ENCODE measurements around the gene BRD4.

The BRD4 gene

DNA sequence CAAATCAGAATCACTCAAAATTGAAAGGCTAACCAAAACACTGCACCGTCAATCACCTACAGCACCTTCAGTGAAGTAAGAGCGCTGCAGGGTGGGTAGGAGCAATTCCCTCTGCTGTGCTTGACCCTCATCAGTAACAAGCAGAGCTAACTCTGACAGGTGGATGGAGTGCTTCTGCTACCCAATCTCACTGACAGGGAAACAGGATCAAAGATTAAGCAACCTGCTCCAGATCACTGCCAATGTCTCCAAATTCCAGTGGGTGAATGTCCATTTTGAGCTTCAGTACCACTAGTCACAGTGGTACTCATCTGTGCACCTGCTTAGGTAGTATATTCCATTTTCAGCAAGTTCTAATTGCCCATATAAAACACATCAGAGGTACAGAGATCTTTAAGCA lies 25.2 kb downstream of the BRD4 start:
- FAIRE-seq, result no peak

DNA sequence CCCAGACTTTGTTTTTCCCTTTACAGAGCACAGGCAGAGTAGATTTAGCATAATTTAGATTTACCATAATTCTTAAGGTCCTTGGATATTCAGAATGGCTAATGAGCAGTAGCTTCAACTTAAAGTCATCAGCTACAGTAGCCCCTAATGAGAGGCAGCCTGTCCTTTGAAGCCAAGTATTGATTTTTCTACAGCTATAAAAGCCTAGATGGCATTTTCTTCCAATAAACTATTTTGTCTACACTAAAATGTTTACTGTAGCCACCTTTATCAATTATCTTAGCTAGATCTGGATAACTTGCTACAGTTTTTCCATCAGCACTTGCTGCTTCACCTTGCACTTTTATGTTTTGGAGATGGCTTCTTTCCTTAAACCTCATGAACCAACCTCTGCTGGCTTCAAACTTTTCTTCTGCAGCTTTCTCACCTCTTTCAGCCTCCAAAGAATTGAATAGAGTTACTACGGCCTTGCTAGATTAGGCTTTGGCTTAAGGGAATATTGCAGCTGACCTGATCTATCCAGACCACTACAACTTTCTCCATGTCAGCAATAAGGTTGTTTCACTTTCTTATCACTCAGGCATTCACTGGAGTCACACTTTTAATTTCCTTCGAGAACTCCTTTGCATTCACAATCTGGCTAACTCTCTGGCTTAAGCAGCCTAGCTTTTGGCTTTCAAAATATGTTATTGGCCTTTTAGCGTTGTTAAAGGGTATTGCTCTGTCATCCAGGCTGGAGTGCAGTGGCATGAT lies 26.6 kb downstream of the BRD4 start:
- FAIRE-seq, result no peak

DNA sequence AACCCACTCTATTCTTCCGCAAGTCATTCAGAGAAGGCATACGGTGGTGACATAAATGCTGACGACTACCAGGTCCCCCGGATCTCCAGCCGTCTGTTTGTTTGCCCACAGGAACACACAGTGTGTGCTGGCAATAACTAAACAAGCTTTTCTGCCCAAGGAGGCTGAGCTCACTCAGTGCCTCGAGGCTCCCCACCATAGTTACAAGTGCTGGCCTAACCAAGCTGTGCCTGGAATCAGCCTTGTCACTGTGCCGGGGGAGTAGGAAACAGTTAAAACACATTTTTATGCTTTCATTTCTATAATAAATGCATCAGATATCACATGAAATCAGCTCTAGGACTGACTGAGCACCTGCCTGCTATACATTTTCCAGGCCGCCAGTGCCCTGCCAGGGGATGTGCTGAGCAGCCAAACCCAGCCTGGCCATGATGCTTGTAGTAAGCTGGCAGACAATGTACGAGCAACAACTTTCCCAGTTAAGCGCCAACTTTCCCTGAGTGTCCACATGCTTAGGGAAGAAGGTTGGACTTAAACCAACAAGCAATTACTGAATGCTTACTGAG lies 28.1 kb downstream of the BRD4 start:
- no peak for FAIRE-seq

DNA sequence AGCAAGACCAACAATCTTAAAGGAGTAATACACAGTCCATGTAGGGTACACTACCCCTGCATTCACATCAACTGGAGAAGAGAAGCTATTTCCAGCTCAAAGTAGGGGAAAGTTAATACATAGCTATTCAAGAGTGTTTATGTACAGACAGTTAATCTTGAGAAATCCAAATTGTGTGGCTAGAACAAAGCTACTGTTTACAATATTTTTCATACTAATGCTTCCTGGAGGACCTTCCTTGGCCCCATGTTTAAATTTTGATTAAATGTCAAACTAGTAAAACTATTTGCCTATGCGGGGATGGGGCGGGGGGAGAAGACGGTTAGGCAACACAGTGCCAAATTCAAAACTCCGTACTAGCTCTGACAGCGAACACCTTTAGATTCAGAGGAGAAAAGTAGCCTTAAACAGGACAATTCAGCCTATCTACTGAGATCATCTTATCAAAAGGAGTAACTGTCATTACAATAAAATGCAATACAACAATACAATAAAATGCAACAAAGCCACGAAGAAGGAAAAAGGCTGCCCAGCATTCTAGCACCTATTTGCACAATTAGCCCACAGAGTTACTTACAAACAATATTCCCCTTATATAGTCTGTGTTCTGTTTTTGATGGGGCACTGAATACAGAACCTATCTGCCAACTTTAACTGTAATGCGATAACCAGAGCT lies 29.1 kb downstream of the BRD4 start:
- no peak for FAIRE-seq

DNA sequence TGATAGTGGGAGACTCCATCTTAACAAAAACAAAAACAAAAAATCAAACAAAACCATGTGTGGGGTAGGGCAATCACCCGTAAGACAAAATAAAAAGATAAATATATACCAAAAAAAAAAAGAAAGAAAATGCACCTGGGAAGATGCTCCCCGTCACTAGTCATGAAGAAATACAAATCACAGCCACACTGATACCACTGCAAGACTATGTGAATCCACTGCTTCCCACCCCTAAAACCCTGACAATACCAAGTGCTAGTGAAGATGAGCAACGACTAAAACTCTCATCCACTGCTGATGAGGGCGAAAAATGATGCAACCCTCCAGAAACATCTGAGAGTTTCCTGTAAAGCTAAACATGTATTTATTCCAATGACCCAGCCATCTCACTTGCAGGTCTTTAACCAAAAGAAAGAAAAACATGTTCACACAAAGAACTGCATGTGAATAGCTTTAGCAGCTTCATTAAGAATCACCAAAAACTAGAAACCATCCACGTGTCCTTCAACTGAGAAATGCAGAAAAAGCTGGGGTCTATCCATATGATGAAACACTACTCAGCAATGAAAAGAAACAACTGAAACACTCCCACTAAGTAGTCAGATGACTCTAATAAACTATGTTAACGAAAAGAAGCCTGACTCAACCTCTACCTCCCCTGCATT lies 31.7 kb downstream of the BRD4 start:
- FAIRE-seq, result no peak

DNA sequence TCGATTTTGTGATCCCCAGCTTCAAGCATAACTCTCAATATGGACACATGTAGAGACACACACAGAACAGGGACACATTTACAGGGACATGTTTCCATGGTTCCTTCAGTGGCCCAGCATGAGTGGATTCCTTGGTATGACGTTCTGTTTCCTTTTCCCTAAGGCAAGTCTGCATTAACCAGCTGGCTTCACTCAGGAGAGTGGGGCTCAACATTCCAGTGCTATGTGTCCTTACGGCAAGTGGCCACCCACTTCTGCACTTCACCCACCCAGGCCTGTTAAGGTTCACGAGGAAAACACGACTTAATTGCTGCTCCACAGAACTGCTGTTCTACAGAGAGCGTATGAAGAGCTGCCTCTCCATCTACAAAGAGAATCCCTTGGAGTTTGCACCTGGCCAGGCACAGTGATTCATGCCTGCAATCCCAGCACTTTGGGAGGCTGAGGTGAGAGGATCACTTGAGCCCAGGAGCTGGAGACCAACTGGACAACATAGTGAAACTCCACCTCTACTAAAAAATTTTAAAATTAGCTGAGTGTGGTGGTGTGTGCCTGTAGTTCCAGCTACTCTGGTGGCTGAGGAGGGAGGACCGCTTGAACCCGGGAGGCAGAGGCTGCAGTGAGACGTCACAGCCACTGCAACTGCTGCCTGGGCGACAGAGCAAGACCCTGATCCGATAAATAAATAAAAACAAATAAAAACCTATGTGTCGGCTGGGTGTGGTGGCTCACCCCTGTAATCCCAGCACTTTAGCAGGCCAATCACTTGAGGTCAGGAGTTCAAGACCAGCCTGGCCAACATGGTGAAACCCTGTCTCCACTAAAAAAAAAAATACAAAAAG lies 32.5 kb downstream of the BRD4 start:
- no peak for FAIRE-seq

DNA sequence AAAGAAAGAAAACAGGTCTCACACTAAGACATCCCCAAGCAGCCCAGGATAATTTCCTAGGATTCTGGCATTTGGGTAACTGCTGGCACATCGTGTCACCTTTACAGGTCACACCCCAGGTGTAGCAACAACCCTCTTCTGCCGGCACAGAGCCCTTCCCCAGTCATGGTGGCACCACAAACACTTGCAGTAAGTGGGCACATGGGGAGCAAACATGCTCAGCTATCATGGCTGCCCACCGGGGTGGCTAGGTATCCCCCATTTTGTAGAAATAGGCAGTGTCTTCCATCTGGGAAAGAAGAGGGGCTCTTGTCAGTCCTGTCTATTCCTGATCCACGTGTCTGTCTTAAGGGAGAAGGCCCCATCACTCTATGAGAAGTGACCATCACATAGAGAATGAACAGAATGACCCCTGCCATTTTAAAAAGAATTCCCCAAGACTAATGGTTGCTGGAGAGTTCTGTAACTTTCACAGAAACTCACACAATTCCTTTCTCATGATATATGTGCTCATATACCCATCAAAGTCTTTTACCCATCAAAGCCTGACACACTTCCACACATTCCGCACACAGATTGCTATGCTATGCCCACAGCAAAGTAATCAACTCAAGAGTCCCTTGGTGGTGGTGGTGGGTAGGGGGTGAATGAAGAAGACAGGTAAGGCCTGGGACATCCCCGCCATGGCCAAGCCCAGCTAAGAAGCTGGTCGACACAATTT lies 33.3 kb downstream of the BRD4 start:
- no peak for FAIRE-seq

DNA sequence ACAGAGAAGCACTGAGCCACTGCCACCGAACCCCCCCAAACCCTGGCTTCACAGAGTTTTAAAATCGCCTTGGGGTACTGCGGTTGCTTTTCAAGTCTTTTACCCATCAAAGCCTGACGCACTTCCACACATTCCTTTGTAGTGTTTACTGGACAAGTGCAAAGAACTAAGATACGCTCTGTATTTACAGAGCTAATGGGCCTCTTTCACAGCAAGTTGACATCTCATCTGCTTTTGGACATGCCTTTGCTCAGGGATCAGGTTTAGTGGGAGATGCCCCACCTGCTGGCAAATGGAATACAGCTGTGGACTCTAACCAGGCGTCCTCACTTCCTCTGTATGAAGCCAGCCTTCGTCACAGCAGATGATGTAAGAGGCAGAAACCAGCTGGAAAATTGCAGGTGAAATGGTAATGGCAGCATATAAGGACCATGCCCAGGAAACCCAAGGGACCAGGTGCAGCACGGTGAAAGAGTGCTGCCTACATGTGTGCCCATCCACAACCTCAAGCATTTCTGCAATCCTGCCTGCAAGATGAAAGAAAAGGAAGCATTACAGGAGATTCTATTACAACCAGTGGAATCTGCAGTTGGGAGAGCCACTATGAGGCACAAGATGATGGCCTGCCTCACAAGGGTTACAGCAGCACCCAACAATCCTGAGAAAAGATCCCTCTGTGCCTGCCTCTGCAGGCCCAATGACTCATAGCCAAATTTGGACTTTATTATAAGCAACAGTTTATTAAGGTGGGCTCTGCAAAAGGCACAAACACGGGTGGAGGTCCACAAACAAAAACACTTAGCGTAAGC lies 34.7 kb downstream of the BRD4 start:
- FAIRE-seq, result no peak

DNA sequence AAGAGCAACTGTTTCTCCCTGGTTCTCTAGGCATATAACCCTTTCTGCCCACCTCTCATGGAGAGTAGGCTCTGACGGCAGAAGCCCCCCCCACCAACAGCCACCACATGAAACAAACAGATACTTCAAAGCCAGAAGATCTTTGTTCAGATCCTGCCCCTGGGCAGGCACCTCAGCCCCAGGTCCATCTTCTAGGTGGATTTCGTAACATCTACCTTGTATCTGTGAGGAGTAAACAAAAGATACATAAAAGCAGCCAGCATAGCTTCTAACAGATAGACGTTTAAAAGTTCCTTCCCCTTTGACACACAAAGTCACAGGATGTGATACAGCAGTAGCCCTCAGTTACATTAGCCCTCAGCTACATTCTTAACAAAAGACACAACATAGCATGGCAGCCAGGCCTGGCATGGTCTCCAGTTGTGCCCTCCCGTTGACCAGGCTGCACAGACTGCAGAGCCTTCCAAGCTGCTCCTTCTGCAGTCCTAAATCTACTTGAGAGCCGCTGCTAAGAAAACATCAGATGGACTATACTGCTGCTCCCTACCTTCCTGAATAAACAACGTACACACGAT lies 35.4 kb downstream of the BRD4 start:
- FAIRE-seq, result no peak

DNA sequence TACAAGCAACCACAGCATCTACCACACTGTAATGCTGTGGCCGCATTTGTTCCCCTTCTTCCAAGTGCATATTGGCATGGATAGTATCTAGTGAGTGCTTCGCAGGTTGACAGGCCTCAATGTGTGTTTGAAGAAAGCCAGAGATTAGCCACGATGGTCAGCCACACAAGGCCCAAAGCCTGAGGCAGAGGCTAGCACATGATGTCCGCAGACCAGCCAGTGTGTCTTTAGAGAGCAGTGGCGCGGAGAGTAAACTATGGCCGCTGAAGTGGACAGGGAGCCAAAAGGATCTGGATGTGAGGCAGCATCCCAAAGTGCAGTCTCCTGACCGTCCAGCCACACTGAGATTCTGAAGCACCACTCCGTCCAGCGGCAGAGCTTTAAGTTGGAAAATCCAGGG lies 36.0 kb downstream of the BRD4 start:
- FAIRE-seq, result no peak

DNA sequence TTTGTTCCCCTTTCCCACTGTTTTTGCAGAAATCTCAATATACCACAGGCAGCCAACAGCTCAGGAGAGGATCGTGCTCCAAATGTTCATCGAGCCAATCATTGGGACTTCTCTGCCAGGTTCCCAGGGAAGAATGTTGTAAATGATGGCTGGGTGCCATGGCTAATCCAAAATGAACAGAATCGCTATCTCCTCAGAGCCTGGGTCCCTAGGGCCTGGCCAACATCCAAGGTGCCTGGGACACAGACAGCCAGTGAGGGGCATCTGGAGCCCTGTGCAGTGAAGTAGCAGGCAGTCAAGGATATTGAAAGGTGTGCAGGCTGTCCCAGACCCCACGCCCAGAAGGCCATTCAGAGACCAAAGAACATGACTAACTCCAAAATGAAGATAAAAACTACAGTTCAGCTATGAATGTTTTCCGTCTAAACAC lies 37.8 kb downstream of the BRD4 start:
- FAIRE-seq, result no peak

DNA sequence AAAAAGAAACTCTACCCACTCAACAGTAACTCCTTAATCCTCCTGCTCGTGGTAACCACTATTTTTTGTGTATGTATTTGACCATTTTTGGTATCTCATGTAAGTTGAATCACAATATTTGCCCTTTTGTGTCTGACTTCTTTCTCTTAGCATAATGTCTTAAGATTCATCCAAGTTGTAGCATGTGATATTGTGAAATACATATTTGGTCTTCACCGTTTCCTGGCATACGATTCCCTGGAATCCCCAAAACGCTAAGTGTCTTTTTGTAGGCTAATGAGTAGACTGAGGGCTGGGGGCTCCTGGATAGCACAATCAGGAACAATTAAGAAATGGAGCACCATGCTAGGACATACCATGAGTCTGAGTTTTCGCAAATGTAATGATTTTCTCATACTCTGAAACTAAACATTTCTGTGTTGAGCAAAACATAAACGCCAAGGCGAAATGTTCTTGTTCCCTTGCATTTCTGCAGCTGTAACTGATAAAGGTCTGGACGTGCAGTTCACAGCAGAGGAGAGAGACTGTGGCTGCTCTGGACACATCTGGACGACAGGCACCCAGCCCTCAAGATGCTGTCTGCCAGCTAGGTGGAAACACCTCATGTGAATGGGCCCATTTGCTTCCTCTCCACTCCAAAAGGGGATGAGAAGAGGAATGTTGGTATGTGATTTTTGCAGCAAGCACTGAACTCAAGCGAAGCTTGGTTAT lies 38.4 kb downstream of the BRD4 start:
- no peak for FAIRE-seq

DNA sequence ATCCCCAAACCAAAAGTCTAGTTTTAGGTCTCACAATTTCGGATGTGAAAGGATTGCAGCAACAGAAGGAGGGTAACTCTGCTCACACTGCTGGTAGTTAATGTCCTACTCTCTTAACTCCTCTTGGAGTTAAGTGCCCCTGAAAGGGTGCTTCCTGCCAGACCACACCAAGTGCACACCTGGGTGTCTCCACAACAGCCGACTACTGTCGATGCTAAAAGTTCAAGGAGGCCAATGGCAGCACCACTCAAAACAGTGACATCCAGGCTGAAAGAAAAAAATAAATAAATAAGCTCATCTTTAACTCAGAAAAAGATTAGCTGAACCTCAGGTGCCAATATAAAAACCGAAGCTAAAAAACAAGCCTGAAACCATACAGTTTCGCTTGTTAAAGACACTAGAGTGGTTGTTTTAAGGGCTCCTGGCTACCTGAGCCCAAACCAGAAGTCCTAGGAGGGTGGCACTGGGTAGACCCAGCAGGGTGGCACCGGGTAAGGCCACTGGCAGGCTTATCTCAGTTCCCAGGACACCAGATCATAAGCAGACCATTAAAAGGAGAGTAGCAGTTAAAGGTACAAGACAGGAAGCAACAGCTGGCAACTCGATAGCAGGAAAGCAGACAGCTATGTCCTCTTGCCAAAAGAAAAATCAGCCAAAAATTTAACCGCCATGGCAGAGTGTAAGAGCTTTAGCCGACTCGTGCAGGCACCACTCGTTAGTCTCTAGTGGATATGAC lies 39.3 kb downstream of the BRD4 start:
- no peak for FAIRE-seq

DNA sequence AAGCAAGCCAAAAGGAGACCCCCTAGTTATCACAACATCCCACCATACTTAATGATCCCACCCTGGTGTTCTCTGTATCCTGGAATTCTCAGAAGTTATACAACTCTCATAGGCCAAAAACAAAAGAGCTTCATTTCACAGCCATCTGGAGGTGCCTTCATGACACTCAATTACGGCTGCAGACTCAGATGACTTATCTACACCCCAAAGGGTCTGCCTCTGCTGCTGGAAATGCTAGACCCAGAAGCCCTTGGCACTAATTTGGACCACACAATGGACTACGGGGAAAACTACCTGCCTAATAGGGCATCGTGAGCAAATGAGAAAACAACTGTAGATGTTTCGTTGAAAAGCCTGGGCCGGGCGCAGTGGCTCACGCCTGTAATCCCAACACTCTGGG lies 40.2 kb downstream of the BRD4 start:
- no peak for FAIRE-seq

DNA sequence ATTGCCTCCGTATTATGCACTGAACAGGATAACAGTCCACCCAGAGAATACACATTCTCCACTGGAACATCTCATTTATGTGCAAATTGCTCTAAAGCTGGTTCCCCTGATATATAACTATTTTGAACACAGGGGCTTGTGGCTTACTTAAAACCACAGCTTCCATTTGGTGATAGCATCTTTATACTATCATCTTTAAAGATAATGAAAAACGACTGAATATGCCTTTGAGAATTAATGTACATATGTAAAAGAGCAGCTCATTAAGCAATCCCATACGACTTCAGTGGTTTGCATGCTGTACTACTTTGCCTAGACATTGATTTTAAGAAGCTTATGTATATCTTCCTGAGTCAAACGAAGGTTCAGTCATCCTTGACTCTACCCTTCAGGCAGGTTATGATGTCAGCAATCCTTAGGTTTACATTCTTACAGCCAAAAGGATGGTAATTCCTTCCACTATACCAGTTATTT lies 40.8 kb downstream of the BRD4 start:
- FAIRE-seq, result no peak

DNA sequence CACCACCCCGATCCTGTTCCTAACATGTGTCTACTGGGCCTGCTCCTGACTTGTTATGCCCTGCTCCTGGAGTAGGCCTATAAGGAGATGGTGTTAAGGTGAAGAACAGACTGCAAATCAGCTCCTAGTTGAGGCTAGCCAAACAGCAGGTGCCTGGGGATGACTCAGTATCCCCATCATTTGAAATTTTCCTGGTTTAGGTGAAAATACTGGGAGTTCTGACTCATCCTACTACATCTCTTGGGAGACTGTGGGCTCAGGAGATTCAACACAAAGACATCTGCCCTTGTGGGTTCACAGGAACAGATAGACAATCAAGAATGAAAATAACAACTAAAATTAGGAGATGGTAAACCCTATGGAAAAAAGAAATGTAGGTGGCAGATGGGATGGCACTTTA lies 41.2 kb downstream of the BRD4 start:
- FAIRE-seq, result no peak

DNA sequence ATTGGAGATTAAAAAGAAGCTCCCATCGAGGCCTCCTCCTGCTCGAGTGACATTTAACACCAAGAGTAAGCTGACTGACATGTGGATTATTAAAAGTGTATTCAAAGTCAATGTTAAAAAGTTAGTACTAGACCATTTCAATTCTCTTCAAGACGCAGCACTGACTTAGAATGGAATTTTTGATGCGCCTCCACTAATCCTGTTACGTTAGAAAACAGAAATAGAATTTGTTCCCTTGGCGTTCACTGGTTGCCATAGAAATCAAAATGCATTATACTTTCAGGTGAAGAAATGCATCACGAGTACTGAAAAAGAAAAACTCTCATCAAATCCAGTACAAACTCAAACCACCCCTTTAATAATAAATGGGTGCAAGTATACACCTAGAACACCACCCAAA lies 42.2 kb downstream of the BRD4 start:
- FAIRE-seq, result no peak

DNA sequence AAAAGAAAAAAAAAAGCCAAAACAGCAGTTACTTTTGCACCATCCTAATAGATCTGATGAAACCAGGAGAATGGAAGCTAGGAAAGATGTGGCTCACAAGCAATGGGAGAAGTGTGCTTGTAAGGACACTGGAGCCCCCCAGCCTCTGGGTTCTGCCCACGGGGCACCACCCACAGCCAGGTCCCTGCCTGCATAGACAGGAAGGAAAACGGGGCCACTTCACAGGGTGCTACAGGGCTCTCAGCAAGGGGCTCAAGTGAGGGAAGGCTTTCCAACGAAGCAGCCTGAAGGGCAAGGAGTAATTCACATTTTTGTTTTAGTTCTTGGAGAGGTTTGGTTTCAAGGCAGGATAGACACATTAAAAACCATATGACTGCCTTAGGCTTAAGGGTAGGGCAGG lies 42.7 kb downstream of the BRD4 start:
- no peak for FAIRE-seq
